ENCODE data around the gene NAALADL2. TPM values are rescaled to one million over a fixed set of nuclear protein-coding genes. Genes with fewer than 3 reads are reported as not detected.

Gene NAALADL2
- total and polyA plus RNA-seq, 2 of the 4 experiments (the other 2 are of a cell fraction) = 3.8 to 19.2 TPM

DNA sequence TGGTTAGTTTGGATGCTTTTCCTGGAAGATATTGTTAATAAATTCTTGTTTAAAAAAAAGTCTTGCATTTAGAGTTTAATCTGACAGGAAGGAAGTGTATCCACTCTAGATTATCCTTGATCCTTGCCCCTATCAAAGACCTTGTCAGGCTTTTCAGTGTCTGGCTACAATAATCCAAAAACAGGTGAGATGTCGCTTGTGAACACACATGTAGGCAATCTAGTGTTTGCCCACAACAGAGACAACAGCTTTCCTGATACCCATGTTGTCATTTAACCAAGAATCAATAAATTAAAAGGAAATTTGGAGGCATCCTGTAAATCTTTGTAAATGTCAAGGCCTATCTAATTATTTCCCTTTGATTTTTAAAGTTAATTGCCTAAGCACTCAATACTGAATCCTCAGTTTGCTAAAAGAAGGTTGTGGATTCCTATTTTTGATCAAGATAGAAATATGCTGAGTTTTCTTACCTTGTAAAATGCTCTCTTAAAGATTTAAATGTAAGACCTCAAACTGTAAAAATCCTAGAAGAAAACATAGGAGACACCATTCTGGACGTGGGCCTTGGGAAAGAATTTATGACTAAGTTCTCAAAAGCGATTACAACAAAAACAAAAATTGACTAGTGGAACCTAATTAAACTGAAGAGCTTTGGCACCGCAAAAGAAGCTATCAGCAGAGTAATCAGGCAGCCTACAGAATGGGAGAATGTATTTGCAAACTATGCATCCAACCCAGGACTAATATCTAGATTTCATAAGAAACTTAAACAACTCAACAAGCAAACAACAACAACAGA, 207.7 kb downstream of the NAALADL2 start:
- Histone ChIP-seq H3K27me3 (ENCODE audit: control insufficient read depth, insufficient read depth, low read length) (no peaks in the 10 kb centered on the region), H2AK9ac (replicated peaks; ENCODE audit: low read depth, low read length, poor library complexity) (no peak overlapping the region), H3K18ac (ENCODE audit: low read depth, low read length) (no peak overlapping the region), H3K14ac (replicated peaks; ENCODE audit: low read depth, low read length) (no peak overlapping the region), H3K27ac (ENCODE audit: insufficient read depth, low read length) (no peak overlapping the region), H4K91ac (ENCODE audit: insufficient read depth, low read depth, low read length) (no peak overlapping the region), H3K23ac (ENCODE audit: low read depth, low read length) (no peak overlapping the region), H4K8ac (ENCODE audit: low read depth in 2 of 2, low read length in 2 of 2) (no peak overlapping the region), H2BK20ac (ENCODE audit: low read depth, low read length) (no peak overlapping the region), H3K56ac (ENCODE audit: extremely low read depth, insufficient read depth, low read length) (no peak overlapping the region), H2BK120ac (ENCODE audit: low read depth, low read length) (no peak overlapping the region), H4K5ac (ENCODE audit: low read depth, low read length) (no peak overlapping the region), H3K9me3 (ENCODE audit: control insufficient read depth, insufficient read depth, low read length) (no peaks in the 10 kb centered on the region), H3K4ac (ENCODE audit: low read depth, low read length) (no peak overlapping the region), H2AFZ (replicated peaks; ENCODE audit: low read length, poor library complexity) (no peak overlapping the region), H2BK5ac (ENCODE audit: low read depth, low read length, poor library complexity, severe bottlenecking) (no peak overlapping the region), H3K9me1 (ENCODE audit: insufficient read depth, low read length) (0 out of 2 replicates have a peak, but pooled peaks cover 3% of the 10 kb centered on the region), H3K4me2 (ENCODE audit: low read depth, low read length) (no peak overlapping the region), H2BK15ac (ENCODE audit: low read depth, low read length) (no peak overlapping the region), H3K79me1 (ENCODE audit: low read depth in 1 of 2, low read length in 2 of 2) (no peaks in the 10 kb centered on the region), H3K4me3 (ENCODE audit: insufficient read depth, low read depth, low read length) (no peak overlapping the region), H4K20me1 (ENCODE audit: insufficient read depth, low read length) (no peaks in the 10 kb centered on the region), H3K4me1 (ENCODE audit: control insufficient read depth, insufficient read depth, low read length) (peaks cover 4% of the 10 kb centered on the region), H3K36me3 (ENCODE audit: control insufficient read depth, insufficient read depth, low read length) (no peaks in the 10 kb centered on the region), H2AK5ac (ENCODE audit: low read depth, low read length) (no peak overlapping the region), H3K9ac (ENCODE audit: low read depth, low read length) (no peak overlapping the region)
- ATAC-seq (ENCODE audit: low read depth) (no peak), DNase-seq (no peak)
- TF ChIP-seq RAD21 (IDR thresholded peaks at IDR 0.05; ENCODE audit: low read length) = no peak
- TF ChIP-seq FOS (IDR thresholded peaks at IDR 0.05; ENCODE audit: low read depth, low read length) = no peak
- TF ChIP-seq MAZ (IDR thresholded peaks at IDR 0.05; ENCODE audit: borderline replicate concordance, low read depth, low read length) = no peak
- no peak for TF ChIP-seq USF2 (IDR thresholded peaks at IDR 0.05; ENCODE audit: low read depth, low read length)
- BruUV-seq (replicated peaks) = no TSS peak
- ChIA-PET CTCF (no interaction called here), POLR2A (ENCODE audit: unreplicated experiment) (no interaction called here)
- intact Hi-C loops (cut with micrococcal nuclease) = no loop called here
- in situ Hi-C loops (cut with MboI; ENCODE audit: low sequenced_read_pairs) = no loop called here
- dilution Hi-C loops (cut with HindIII; ENCODE audit: low sequenced_read_pairs, unreplicated experiment) = no loop called here
- no CpG with 5 or more reads among the region's 4 CpGs for WGBS, 2 experiments (ENCODE audit: extremely low coverage in 2 of 2, insufficient read length in 1 of 2)

Measured in IMR-90 (cell line).